GM10266 (cell line): ENCODE data around the gene SMARCD2.
"Not testable (repeated sequence)": the region's sequence is repeated elsewhere in the genome, so short reads cannot be mapped to it uniquely, and the experiment has no call there.

Source experiments
- DNase-seq: peaks from one replicate; pipeline ENCODE4 v3.0.0; 2012; ENCODE audit errors: extremely low spot score
- TF ChIP-seq, protein P1 (sequence below): IDR thresholded peaks from 2 replicates; pipeline ENCODE4 v1.5.1; 2012; ENCODE audit warnings: mild to moderate bottlenecking, low read depth; ENCODE audit not compliant: control insufficient read depth, insufficient read depth; ENCODE audit errors: missing control alignments

The SMARCD2 gene

DNA sequence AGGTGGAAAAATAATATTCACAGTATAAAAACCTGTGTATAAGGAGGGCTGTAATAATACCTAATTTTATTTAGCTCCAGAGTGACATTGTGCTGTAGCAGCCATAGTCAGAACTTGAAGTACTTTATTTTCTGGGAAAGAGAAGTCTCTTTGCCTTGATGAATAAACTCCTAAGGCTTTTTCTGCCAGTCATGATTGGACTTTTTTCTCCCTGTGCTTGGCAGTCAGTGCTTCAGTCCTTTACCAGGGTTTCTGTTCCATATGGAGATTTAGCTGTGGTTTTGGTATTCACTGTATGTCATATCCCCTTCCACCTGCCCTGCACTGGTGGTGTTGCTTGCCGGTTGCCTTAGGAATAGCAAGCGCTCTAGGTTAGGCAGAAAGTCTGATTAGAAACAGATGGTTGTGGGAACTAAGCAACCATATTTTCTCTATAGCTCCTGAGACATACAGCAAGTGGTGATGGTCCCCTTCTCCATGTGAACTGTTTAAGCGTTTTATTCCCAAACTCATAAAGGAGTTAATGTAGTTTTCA lies 43.8 kb downstream of the SMARCD2 start:
- TF ChIP-seq, protein P1, sequence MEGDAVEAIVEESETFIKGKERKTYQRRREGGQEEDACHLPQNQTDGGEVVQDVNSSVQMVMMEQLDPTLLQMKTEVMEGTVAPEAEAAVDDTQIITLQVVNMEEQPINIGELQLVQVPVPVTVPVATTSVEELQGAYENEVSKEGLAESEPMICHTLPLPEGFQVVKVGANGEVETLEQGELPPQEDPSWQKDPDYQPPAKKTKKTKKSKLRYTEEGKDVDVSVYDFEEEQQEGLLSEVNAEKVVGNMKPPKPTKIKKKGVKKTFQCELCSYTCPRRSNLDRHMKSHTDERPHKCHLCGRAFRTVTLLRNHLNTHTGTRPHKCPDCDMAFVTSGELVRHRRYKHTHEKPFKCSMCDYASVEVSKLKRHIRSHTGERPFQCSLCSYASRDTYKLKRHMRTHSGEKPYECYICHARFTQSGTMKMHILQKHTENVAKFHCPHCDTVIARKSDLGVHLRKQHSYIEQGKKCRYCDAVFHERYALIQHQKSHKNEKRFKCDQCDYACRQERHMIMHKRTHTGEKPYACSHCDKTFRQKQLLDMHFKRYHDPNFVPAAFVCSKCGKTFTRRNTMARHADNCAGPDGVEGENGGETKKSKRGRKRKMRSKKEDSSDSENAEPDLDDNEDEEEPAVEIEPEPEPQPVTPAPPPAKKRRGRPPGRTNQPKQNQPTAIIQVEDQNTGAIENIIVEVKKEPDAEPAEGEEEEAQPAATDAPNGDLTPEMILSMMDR, result no peak
- no peak for DNase-seq

DNA sequence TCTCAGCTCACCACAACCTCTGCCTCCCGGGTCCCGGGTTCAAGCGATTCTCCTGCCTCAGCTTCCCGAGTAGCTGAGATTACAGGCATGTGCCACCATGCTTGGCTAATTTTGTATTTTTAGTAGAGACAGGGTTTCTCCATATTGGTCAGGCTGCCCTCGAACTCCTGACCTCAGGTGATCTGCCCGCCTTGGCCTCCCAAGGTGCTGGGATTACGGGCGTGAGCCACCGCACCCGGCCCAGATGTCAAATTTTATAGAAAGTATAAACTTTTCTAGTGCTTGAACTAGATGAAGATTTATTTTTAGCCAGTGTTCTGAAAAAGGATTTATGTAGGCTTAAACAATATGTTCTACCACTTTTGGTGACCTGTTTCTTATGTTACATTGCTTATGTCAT lies 46.1 kb downstream of the SMARCD2 start:
- not testable (repeated sequence) for DNase-seq

DNA sequence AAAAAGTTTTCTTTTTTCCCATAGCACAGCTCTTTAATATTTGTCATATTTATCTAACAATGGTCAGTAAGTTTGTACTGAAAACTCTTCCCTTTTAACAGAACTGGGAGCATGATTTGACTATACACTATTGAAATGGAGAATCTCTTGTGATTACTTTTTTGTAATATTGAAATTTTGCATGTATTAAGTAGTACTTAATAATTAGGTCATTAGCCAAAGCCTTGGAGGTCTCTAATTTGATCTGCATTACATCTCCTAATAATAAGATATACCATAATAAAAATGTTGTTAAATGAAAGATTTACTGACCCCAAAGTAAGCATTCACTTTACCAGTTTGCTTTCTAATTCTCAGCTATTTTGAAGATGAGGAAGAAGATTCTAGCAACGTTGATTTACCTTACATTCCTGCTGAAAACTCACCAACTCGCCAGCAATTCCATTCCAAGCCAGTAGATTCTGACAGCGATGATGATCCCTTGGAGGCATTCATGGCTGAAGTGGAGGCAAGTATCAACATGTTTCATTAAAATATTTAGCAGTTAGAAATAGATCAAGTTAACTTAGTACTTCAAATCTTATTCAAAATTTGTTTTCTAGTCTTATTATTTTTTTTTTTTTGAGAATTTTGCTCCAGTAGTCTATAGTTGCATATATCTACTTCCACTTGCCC lies 50.3 kb downstream of the SMARCD2 start:
- TF ChIP-seq, protein P1, result no peak
- DNase-seq, result no peak

DNA sequence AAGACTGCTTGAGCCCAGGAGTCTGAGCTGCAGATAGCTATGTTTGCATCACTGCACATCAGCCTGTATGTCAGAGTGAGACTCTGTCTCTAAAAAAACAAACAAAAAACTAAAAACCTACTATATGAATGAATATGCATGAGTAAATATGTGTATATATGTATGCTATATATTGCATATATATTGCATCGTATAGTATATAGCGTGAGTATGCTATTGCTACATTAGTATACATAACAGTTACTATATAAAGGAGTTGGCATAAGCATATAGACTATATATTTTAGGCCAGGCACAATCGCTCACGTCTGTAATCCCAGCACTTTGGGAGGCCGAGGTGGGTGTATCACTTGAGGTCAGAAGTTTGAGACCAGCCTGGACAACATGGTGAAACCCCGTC lies 52.4 kb downstream of the SMARCD2 start:
- TF ChIP-seq, protein P1, result no peak
- no peak for DNase-seq

DNA sequence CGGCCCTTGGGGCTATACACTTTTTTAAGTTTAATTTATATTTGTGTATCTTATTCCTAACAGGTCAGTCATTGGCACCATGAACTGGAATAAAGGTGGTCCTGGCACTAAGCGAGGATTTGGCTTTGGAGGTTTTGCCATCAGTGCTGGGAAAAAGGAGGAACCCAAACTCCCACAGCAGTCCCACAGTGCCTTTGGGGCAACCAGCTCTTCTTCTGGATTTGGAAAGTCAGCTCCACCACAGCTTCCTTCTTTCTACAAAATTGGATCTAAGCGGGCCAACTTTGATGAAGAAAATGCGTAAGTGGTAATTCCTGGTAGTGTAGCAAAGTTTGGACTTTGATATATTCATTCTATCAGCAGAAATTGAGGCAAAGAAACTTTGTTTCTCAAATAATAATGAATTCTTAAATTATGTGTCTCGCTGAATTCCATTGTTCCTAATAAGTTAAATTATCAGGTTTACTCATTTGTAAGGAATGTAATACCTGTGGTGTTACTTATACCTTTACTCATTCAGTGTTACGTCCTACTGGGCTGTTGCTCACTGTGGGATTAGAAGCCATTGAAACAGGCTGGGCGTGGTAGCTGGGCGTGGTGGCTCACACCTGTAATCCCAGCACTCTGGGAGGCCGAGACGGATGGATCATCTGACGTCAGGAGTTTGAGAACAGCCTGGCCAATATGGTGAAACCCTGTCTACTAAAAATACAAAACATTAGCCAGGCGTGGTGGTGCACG lies 55.3 kb downstream of the SMARCD2 start:
- no peak for DNase-seq
- TF ChIP-seq, protein P1, result no peak

DNA sequence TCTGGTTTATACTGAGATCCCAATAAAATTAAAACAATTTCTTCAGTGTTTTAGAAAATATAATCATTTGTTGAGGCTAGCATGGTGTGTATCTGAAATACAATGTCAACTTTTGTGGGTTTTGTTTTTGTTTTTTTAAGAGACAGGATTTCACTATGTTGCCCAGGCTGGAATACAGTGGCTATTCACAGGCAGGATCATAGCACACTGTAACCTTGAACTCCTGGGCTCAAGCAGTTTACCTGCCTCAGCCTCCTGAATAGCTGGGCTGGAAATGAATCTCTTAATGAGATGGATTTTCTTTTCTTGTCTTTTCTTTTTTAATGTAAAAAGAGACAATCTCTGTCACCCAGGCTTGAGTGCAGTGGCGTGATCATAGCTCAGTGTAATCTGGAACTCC lies 56.4 kb downstream of the SMARCD2 start:
- TF ChIP-seq, protein P1, result no peak

DNA sequence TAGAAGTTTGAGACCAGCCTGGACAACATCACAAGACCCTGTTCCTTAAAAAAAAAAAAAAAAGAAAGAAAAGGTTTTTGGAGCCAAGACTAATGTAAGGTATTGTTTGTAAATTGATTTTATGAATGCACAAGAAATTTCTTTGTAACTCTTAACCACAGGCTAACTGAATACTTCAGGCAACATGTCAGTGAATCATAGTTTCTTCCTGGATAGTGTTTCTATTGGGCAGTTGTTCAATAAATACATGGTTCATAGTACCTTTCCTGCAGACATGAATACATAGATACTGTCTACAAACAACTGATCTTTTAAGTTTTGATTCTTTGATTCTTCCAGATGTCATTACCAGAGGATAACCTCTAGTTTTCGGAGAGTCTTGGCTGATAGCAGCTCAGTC lies 56.9 kb downstream of the SMARCD2 start:
- DNase-seq, result no peak
- TF ChIP-seq, protein P1, result no peak

More for the DNA sequence above, 56.4 kb downstream of the SMARCD2 start:
- DNase-seq, result no peak
